GM12892 (cell line): ENCODE results near the gene GHRH. TPM values are rescaled to one million over a fixed set of nuclear protein-coding genes. Genes with fewer than 3 reads are reported as not detected.

Source experiments
- DNase-seq: peaks from one replicate; pipeline ENCODE4 v3.0.0; 2011; ENCODE audit not compliant: insufficient read length
- FAIRE-seq: peaks from 2 replicates; lab custom pipeline; 2011; peaks lifted over from hg19 to GRCh38; lab: Jason Lieb, UNC
- POLR2A ChIP-seq: IDR thresholded peaks from 2 replicates; pipeline ENCODE4 v1.6.1; 2011; ENCODE audit warnings: low read depth, low read length, control low read depth
- POLR2AphosphoS5 ChIP-seq: IDR thresholded peaks from 2 replicates; pipeline ENCODE4 v1.6.1; 2011; ENCODE audit warnings: low read depth, low read length, control low read depth
- TAF1 ChIP-seq: IDR thresholded peaks from 2 replicates; pipeline ENCODE4 v1.6.1; 2011; ENCODE audit warnings: low read depth, mild to moderate bottlenecking, control low read depth, low read length, borderline replicate concordance
- polyA plus RNA-seq: library from polyadenylated mRNA; unstranded; fragments of >200 nt; gene quantifications from one replicate; pipeline ENCODE4 v1.2.1, GENCODE V29; 2012; ENCODE audit warnings: missing spikeins, inconsistent platforms; ENCODE audit not compliant: missing spikeins

Gene GHRH
- not detected for polyA plus RNA-seq

GRCh38 chr20:37261714-37262113 lies at the start of gene GHRH:
TSS of gene GHRH (minus strand) at chr20:37261814. CDS start at chr20:37256889, 4,925 bp downstream.
- FAIRE-seq (no peak), DNase-seq (no peak)
- TF ChIP-seq POLR2AphosphoS5 (no peak), POLR2A (no peak), TAF1 (no peak)

- FAIRE-seq (no peak), DNase-seq (no peak)
- TF ChIP-seq TAF1 (no peak), POLR2AphosphoS5 (no peak), POLR2A (no peak)
Observed at GRCh38 chr20:37310951-37311350, 49.3 kb upstream of the GHRH start.

- no peak for FAIRE-seq
- TF ChIP-seq TAF1 = no peak
- TF ChIP-seq POLR2AphosphoS5 = no peak
- no peak for TF ChIP-seq POLR2A
- no peak for DNase-seq
Observed at GRCh38 chr20:37309936-37310590, 48.4 kb upstream of the GHRH start.

- no peak for TF ChIP-seq TAF1
- TF ChIP-seq POLR2AphosphoS5 = no peak
- no peak for TF ChIP-seq POLR2A
- FAIRE-seq = no peak
- no peak for DNase-seq
Observed at GRCh38 chr20:37309290-37309689, 47.7 kb upstream of the GHRH start.

- peak; percentile 54 for DNase-seq
- no peak for TF ChIP-seq TAF1
- TF ChIP-seq POLR2AphosphoS5 = no peak
- no peak for TF ChIP-seq POLR2A
- peak; percentile 97 for FAIRE-seq
Observed at GRCh38 chr20:37308086-37309050, 46.8 kb upstream of the GHRH start.

GRCh38 chr20:37305839-37306238 lies 44.2 kb upstream of the GHRH start:
- no peak for FAIRE-seq
- TF ChIP-seq TAF1 = no peak
- TF ChIP-seq POLR2AphosphoS5 = no peak
- no peak for DNase-seq

- TF ChIP-seq POLR2AphosphoS5 = no peak
- TF ChIP-seq TAF1 = no peak
- TF ChIP-seq POLR2A = no peak
- DNase-seq = no peak
- FAIRE-seq = no peak
Observed at GRCh38 chr20:37305079-37305478, 43.5 kb upstream of the GHRH start.

GRCh38 chr20:37303637-37304036 lies 42.0 kb upstream of the GHRH start:
- DNase-seq = no peak
- TF ChIP-seq TAF1 (no peak), POLR2AphosphoS5 (no peak), POLR2A (no peak)
- FAIRE-seq = no peak

GRCh38 chr20:37302981-37303380 lies 41.4 kb upstream of the GHRH start:
- TF ChIP-seq TAF1 (no peak), POLR2A (no peak), POLR2AphosphoS5 (no peak)
- DNase-seq (no peak), FAIRE-seq (no peak)

GRCh38 chr20:37301558-37301957 lies 39.9 kb upstream of the GHRH start:
- DNase-seq (no peak), FAIRE-seq (no peak)
- TF ChIP-seq TAF1 = no peak
- no peak for TF ChIP-seq POLR2A
- TF ChIP-seq POLR2AphosphoS5 = no peak

- DNase-seq (no peak), FAIRE-seq (no peak)
- TF ChIP-seq TAF1 (no peak), POLR2A (no peak), POLR2AphosphoS5 (no peak)
Observed at GRCh38 chr20:37301120-37301519, 39.5 kb upstream of the GHRH start.

GRCh38 chr20:37299718-37300528 lies 38.3 kb upstream of the GHRH start:
- DNase-seq (no peak), FAIRE-seq (no peak)
- no peak for TF ChIP-seq POLR2A
